ENCODE data around the gene FOXP1.

- no peak for TF ChIP-seq CTCF (IDR thresholded peaks at IDR 0.05)
- TF ChIP-seq POLR2A (IDR thresholded peaks at IDR 0.05), result no peak
- TF ChIP-seq EP300 (IDR thresholded peaks at IDR 0.05), result no peak
Observed at GRCh38 chr3:71258116-71258515, 325.4 kb downstream of the FOXP1 start.
